Endothelial cell of umbilical vein (primary cell): ENCODE measurements around the gene KRABD2.
A peak's percentile ranks its signal among the peaks of the same experiment; 100 is the strongest.

ENCODE experiments used
- BruUV-seq: library from RNA; stranded (reverse); fragments of 400-500 nt; replicated peaks from 2 replicates; lab custom pipeline; 2021; lab: Mats Ljungman, UMichigan
- CTCF ChIA-PET: fragments of 300-600, 350-600 bp; sonication (Branson Sonifier 250); formaldehyde crosslinking; loops from one replicate; lab custom pipeline; 2021; ENCODE audit warnings: antibody characterized with exemption, inconsistent platforms; lab: Charles Lee
- POLR2A ChIA-PET: fragments of 300-600, 350-600 bp; sonication (Branson Sonifier 250); formaldehyde crosslinking; loops from one replicate; lab custom pipeline; 2021; ENCODE audit warnings: antibody characterized with exemption, inconsistent platforms; lab: Charles Lee
- DNase-seq: peaks from one replicate; pipeline ENCODE4 v3.0.0-alpha.2; 2011; ENCODE audit warnings: low read depth, low spot score
- FAIRE-seq: peaks from 2 replicates; lab custom pipeline; 2011; peaks lifted over from hg19 to GRCh38; lab: Jason Lieb, UNC
- H2AFZ ChIP-seq: 2 replicates; pipeline ENCODE4 v1.6.0; 2012; ENCODE audit warnings: low read depth, low read length, control low read depth, inconsistent platforms
- H3K27ac ChIP-seq: 2 replicates; pipeline ENCODE4 v1.5.1; 2011; ENCODE audit warnings: low read depth, mild to moderate bottlenecking, control low read depth, low read length, moderate library complexity; ENCODE audit not compliant: insufficient read depth
- H3K27me3 ChIP-seq, 2 experiments: 2 replicates each; pipeline versions ENCODE4 v1.6.0 to v1.6.1; 2011; ENCODE audit warnings: low read length in 2 of 2, mixed read lengths in 1 of 2; ENCODE audit not compliant: control insufficient read depth in 2 of 2, insufficient read depth in 2 of 2
- H3K36me3 ChIP-seq, 2 experiments: 2 replicates in 1 of 2; 3 replicates in 1 of 2; pipeline ENCODE4 v1.5.1; 2011; ENCODE audit warnings: low read length in 2 of 2, mild to moderate bottlenecking in 1 of 2, moderate library complexity in 1 of 2; ENCODE audit not compliant: control insufficient read depth in 2 of 2, insufficient read depth in 2 of 2; ENCODE audit errors: extremely low read depth in 1 of 2
- H3K4me1 ChIP-seq: 3 replicates; pipeline ENCODE4 v1.5.1; 2011; ENCODE audit warnings: mild to moderate bottlenecking, low read length; ENCODE audit not compliant: control insufficient read depth, insufficient read depth; ENCODE audit errors: extremely low read depth
- H3K4me2 ChIP-seq: 2 replicates; pipeline ENCODE4 v1.6.1; 2011; ENCODE audit warnings: low read length, control low read depth, mixed read lengths; ENCODE audit not compliant: insufficient read depth
- H3K4me3 ChIP-seq, 3 experiments: fragments of 200-600 bp in 1 of 3; sonication (generic), shearing (Covaris generic) in 1 of 3; replicated peaks in 1 of 3; 2 replicates each; pipeline ENCODE4 v1.5.1; 2011 to 2016; ENCODE audit warnings: control low read depth in 3 of 3, low read length in 3 of 3, mild to moderate bottlenecking in 2 of 3, inconsistent platforms in 1 of 3, low read depth in 1 of 3, moderate library complexity in 1 of 3; ENCODE audit not compliant: insufficient read depth in 1 of 3
- H3K79me2 ChIP-seq: 2 replicates; pipeline ENCODE4 v1.6.0; 2012; ENCODE audit warnings: low read length, inconsistent platforms; ENCODE audit not compliant: control insufficient read depth, insufficient read depth
- H3K9ac ChIP-seq: replicated peaks from 2 replicates; pipeline ENCODE3; 2011; ENCODE audit warnings: low read length, control low read depth; ENCODE audit not compliant: insufficient read depth; ENCODE audit errors: extremely low read depth
- H3K9me1 ChIP-seq: replicated peaks from 3 replicates; pipeline ENCODE4 v1.6.0; 2011; ENCODE audit warnings: mild to moderate bottlenecking, low read length; ENCODE audit not compliant: control insufficient read depth, insufficient read depth; ENCODE audit errors: extremely low read depth
- H3K9me3 ChIP-seq: replicated peaks from 2 replicates; pipeline ENCODE4 v1.5.1; 2012; ENCODE audit warnings: low read length, inconsistent platforms; ENCODE audit not compliant: control insufficient read depth, insufficient read depth
- H4K20me1 ChIP-seq: replicated peaks from 2 replicates; pipeline ENCODE3; 2011; ENCODE audit warnings: mild to moderate bottlenecking, low read length; ENCODE audit not compliant: control insufficient read depth, insufficient read depth; ENCODE audit errors: extremely low read depth
- EZH2 ChIP-seq: IDR thresholded peaks from 2 replicates; pipeline ENCODE4 v1.6.1; 2012; ENCODE audit warnings: borderline replicate concordance, low read depth, mild to moderate bottlenecking, moderate library complexity, low read length, inconsistent platforms; ENCODE audit not compliant: severe bottlenecking
- FOS ChIP-seq: IDR thresholded peaks from 2 replicates; pipeline ENCODE4 v1.6.1; 2011; ENCODE audit warnings: mild to moderate bottlenecking, low read length, moderate library complexity, borderline replicate concordance; ENCODE audit not compliant: insufficient read depth
- GATA2 ChIP-seq: IDR thresholded peaks from 2 replicates; pipeline ENCODE4 v1.7.0; 2011; ENCODE audit warnings: low read depth, mild to moderate bottlenecking, moderate library complexity, mixed read lengths, low read length; ENCODE audit not compliant: insufficient read length, insufficient read depth
- JUN ChIP-seq: IDR thresholded peaks from 2 replicates; pipeline ENCODE4 v1.6.1; 2011; ENCODE audit warnings: borderline replicate concordance, low read depth; ENCODE audit not compliant: insufficient read length, insufficient read depth
- MYC ChIP-seq: IDR thresholded peaks from one replicate; pipeline ENCODE4 v1.6.1; 2011; ENCODE audit warnings: mild to moderate bottlenecking, low read depth, low read length
- POLR2A ChIP-seq: IDR thresholded peaks from 2 replicates; pipeline ENCODE4 v1.6.1; 2012; ENCODE audit warnings: low read depth, mild to moderate bottlenecking, control low read depth, low read length
- POLR2AphosphoS5 ChIP-seq: IDR thresholded peaks from 2 replicates; pipeline ENCODE4 v1.6.1; 2012; ENCODE audit warnings: low read depth, mild to moderate bottlenecking, control low read depth, low read length, moderate library complexity; ENCODE audit not compliant: insufficient read depth
- dilution Hi-C: fragments of 300-500 bp; cut with MboI; formaldehyde crosslinking; loops from one replicate; pipeline ENCODE4 v1.15.0; 2019; ENCODE audit warnings: low sequenced_read_pairs; ENCODE audit not compliant: extremely low pct_ligation_motif_present
- intact Hi-C: fragments of 100-400 bp; cut with micrococcal nuclease; formaldehyde crosslinking; loops from one replicate; pipeline ENCODE4 v1.10.0; 2022
- TF ChIP-seq, protein P1 (sequence below), 2 donors: IDR thresholded peaks; 1 replicate in 1 of 2; 2 replicates in 1 of 2; pipeline ENCODE4 v1.5.1; 2011; ENCODE audit warnings: low read length in 2 of 2, mild to moderate bottlenecking in 2 of 2, moderate library complexity in 2 of 2, control low read depth in 1 of 2, inconsistent platforms in 1 of 2, low read depth in 1 of 2; ENCODE audit not compliant: insufficient read depth in 1 of 2; ENCODE audit errors: extremely low read depth in 1 of 2
- TF ChIP-seq, protein P2 (sequence below): IDR thresholded peaks from 2 replicates; pipeline ENCODE4 v1.6.1; 2011; ENCODE audit not compliant: insufficient read depth, insufficient read length

KRABD2 gene

DNA sequence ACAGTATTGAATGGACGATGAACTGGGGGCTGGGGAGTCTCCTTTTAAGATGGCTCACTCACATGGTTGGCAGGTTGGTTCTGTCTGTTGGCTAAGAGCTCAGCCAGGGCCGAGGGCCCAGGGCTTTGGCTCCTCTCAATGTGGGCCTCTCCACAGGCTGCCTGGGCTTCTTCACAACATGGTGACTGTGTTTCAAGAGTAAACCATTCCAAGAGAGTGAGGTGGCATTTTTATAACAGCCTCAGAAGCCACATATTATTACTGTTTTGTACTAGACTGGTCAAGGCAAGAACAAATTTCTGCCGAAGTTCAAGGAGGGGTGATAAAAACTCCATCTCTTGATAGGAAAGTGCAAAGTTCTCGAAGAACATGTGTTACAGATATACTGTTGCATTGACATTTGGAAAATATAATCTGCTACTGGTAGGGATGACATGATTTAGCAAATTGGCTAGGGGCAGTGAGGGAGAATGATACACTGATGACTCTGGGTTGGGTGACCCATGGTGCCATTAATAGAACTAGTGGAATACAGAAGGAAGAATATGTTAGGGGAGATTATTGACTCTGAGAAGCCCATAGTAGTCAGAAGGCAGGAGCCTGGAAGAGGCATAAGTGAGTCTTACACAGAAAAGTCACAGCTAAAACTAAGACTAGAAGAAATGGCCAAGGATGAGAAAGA lies 13.7 kb downstream of the KRABD2 start:
- Histone ChIP-seq H3K4me2 (no peak overlapping the region), H3K9ac (no peak overlapping the region), H3K27ac (no peak overlapping the region), H2AFZ (no peak overlapping the region), H3K36me3 (no peaks in the 10 kb centered on the region), H3K27me3 (no peaks in the 10 kb centered on the region), H3K79me2 (no peaks in the 10 kb centered on the region), H4K20me1 (no peaks in the 10 kb centered on the region), H3K9me3 (no peaks in the 10 kb centered on the region), H3K4me1 (peaks cover 53% of the 10 kb centered on the region), H3K9me1 (no peaks in the 10 kb centered on the region), H3K4me3 (no peak overlapping the region)
- BruUV-seq: no TSS peak
- intact Hi-C loops: no loop called here
- dilution Hi-C loops: no loop called here
- CTCF ChIA-PET: interaction anchor here (1.8 kb wide), 1 partner anchor 14 kb away, joined by 4 read pairs; no protein-coding TSS in a partner anchor
- no peak for FAIRE-seq
- DNase-seq: no peak
- TF ChIP-seq MYC (no peak), GATA2 (no peak), FOS (no peak), POLR2AphosphoS5 (no peak), POLR2A (no peak)
- POLR2A ChIA-PET: no interaction called here

DNA sequence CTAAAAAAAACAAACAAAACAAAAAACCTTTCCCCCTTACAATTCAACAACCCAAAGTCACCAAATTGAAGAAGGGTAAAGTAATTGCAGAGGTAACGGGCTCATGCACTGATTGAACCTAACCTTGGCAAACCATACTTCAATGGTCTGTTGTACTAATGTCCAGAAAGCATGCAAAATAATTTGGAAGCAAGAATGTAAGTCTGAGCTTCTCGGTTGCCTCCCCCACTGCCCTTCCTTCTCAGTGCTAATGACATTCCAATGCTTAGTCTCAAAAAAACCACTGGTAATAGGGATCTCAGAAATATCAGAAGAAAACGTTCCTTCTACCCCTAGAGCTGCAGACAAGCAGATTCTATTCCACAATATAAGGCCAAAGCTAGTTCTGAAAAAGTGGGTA lies 15.8 kb downstream of the KRABD2 start:
- TF ChIP-seq JUN (no peak), POLR2A (peak; percentile 39), EZH2 (no peak), MYC (no peak), FOS (no peak), POLR2AphosphoS5 (no peak)
- TF ChIP-seq, protein P1, sequence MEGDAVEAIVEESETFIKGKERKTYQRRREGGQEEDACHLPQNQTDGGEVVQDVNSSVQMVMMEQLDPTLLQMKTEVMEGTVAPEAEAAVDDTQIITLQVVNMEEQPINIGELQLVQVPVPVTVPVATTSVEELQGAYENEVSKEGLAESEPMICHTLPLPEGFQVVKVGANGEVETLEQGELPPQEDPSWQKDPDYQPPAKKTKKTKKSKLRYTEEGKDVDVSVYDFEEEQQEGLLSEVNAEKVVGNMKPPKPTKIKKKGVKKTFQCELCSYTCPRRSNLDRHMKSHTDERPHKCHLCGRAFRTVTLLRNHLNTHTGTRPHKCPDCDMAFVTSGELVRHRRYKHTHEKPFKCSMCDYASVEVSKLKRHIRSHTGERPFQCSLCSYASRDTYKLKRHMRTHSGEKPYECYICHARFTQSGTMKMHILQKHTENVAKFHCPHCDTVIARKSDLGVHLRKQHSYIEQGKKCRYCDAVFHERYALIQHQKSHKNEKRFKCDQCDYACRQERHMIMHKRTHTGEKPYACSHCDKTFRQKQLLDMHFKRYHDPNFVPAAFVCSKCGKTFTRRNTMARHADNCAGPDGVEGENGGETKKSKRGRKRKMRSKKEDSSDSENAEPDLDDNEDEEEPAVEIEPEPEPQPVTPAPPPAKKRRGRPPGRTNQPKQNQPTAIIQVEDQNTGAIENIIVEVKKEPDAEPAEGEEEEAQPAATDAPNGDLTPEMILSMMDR (IDR thresholded peaks at IDR 0.05; ENCODE audit: extremely low read depth in 1 of 2, insufficient read depth in 1 of 2, low read depth in 1 of 2, low read length in 2 of 2): no peak
- TF ChIP-seq, protein P2, sequence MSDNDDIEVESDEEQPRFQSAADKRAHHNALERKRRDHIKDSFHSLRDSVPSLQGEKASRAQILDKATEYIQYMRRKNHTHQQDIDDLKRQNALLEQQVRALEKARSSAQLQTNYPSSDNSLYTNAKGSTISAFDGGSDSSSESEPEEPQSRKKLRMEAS: no peak
- Histone ChIP-seq H3K27me3 (no peaks in the 10 kb centered on the region), H2AFZ (peak overlapping the region; percentile 39), H3K4me3 (peak overlapping the region in 1 of 3 experiments; percentile 50), H3K4me1 (peaks cover 42% of the 10 kb centered on the region), H3K9ac (peak overlapping the region; percentile 83), H3K9me3 (no peaks in the 10 kb centered on the region), H3K36me3 (no peaks in the 10 kb centered on the region), H4K20me1 (no peaks in the 10 kb centered on the region), H3K79me2 (no peaks in the 10 kb centered on the region), H3K27ac (peak overlapping the region; percentile 90), H3K9me1 (no peaks in the 10 kb centered on the region), H3K4me2 (peak overlapping the region; percentile 81)
- no TSS peak for BruUV-seq
- FAIRE-seq (no peak), DNase-seq (peak; percentile 66)
- dilution Hi-C loops: no loop called here
- CTCF ChIA-PET: interaction anchor here (0.7 to 2.7 kb wide), 10 partner anchors 9 to 60 kb away, joined by 3 to 22 read pairs (median 4); partner anchors contain the start of gene KRABD2
- POLR2A ChIA-PET: interaction anchor here (0.6 to 3.4 kb wide), 5 partner anchors 16 to 1214 kb away, joined by 4 to 21 read pairs (median 6); partner anchors contain the start of gene KRABD2
- intact Hi-C loops: loop anchor here (1.0 to 2.0 kb wide), 3 partner anchors 16 to 111 kb away; partner anchors contain the start of genes KRABD2, PFAS and SLC25A35
